ENCODE results near the gene TADA2B.

Gene TADA2B

GRCh38 chr4:7043284-7044136, at the start of gene TADA2B:
Gene TADA2B, plus strand, starts transcription at chr4:7043372. Its CDS starts 208 bp downstream, at chr4:7043580.
- ChIA-PET POLR2A (ENCODE audit: low non-redundant PET) (no interaction called here), CTCF (interaction anchor here (0.6 to 1.4 kb wide), 8 partner anchors 19 to 742 kb away, joined by 3 to 7 read pairs (median 3); no protein-coding TSS in a partner anchor)
- no peak for DNase-seq (ENCODE audit: low spot score)

GRCh38 chr4:6996481-6996880, 46.7 kb upstream of the TADA2B start:
- POLR2A ChIA-PET (ENCODE audit: low non-redundant PET) = no interaction called here
- CTCF ChIA-PET = no interaction called here
- DNase-seq (ENCODE audit: low spot score) = no peak
- TF ChIP-seq CTCF (conservative IDR thresholded peaks at IDR 0.05; ENCODE audit: low read depth) = no peak
- peak overlapping the region; percentile 42; the same call in 1 of the 2 replicates for H3K27ac ChIP-seq

More at GRCh38 chr4:7043284-7044136, at the start of gene TADA2B:
- no peak; the same call in 1 of the 2 replicates for TF ChIP-seq CTCF (conservative IDR thresholded peaks at IDR 0.05; ENCODE audit: low read depth)
- peak within 1 kb of the TSS; percentile 81 for H3K27ac ChIP-seq

- TF ChIP-seq CTCF (conservative IDR thresholded peaks at IDR 0.05; ENCODE audit: low read depth) = no peak
- H3K27ac ChIP-seq = peak overlapping the region; percentile 84
- ChIA-PET CTCF (interaction anchor here (0.6 to 1.9 kb wide), 2 partner anchors 25 to 425 kb away, joined by 4 to 6 read pairs; no protein-coding TSS in a partner anchor), POLR2A (ENCODE audit: low non-redundant PET) (interaction anchor here (1.0 kb wide), 1 partner anchor 90 kb away, joined by 3 read pairs; no protein-coding TSS in a partner anchor)
- peak; percentile 72 for DNase-seq (ENCODE audit: low spot score)
These were observed 43.7 kb upstream of the TADA2B start for GRCh38 chr4:6999172-7000086.

GRCh38 chr4:7000421-7001176, 42.6 kb upstream of the TADA2B start:
- H3K27ac ChIP-seq = peak overlapping the region; percentile 84
- TF ChIP-seq CTCF (conservative IDR thresholded peaks at IDR 0.05; ENCODE audit: low read depth) = no peak
- DNase-seq (ENCODE audit: low spot score) = no peak
- POLR2A ChIA-PET (ENCODE audit: low non-redundant PET) = no interaction called here
- CTCF ChIA-PET = no interaction called here

- no peak for TF ChIP-seq CTCF (conservative IDR thresholded peaks at IDR 0.05; ENCODE audit: low read depth)
- ChIA-PET CTCF (no interaction called here), POLR2A (ENCODE audit: low non-redundant PET) (no interaction called here)
- peak overlapping the region; percentile 84 for H3K27ac ChIP-seq
- DNase-seq (ENCODE audit: low spot score) = no peak
These were observed 41.9 kb upstream of the TADA2B start for GRCh38 chr4:7001271-7001670.

Measured in RWPE1 (cell line).